GM21619 (cell line): ENCODE data around the gene RBM47.

Source experiments
- ATAC-seq: cut with Tn5 transposase; IDR thresholded peaks from one replicate; pipeline ENCODE4 v1.9.1; 2021; ENCODE audit not compliant: unreplicated experiment

RBM47 gene

GRCh38 chr4:40502934-40503333, 126.7 kb downstream of the RBM47 start:
- no peak for ATAC-seq

DNA sequence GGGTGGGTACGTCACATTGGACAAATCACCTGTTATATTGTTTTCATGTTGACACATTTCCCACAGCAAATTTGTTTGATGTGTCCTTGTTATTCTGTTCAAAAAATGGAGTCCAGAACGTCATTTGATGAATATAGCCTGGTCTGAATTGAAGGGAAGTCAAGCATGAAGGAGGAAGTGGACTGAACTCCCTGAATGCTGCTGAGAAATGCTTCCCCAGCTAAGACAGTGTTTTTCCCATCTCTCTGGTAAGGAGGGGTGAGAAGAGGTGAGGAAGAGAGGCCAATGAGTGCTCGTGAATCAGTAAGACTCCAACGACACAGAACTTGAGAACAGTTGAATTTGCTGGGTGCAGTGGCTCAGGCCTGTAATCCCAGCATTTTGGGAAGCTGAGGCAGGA, 127.4 kb downstream of the RBM47 start:
- no peak for ATAC-seq

GRCh38 chr4:40500781-40501180, 128.9 kb downstream of the RBM47 start:
- no peak for ATAC-seq

- ATAC-seq = no peak
These were observed 136.5 kb downstream of the RBM47 start for GRCh38 chr4:40493160-40493559.

GRCh38 chr4:40492691-40493090, 137.0 kb downstream of the RBM47 start:
- ATAC-seq = no peak

GRCh38 chr4:40490481-40490880, 139.2 kb downstream of the RBM47 start:
- no peak for ATAC-seq

DNA sequence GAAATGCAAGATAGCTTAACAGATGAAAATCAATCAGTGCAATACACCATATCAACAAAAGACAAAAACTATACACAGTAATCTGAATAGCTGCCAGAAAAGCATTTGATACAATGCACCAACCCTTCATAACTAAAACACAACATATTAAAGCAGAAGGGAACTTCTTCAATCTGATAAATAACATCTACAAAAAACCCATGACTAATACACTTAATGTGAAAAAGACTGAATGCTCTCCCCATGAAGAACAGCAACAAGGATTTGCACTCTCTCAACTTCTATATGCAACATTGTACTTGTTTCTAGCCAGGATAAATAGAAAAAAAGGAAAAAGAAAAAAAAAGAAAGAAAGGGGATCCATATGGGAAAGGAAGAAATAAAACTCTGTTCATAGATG, 139.7 kb downstream of the RBM47 start:
- no peak for ATAC-seq

- no peak for ATAC-seq
These were observed 143.1 kb downstream of the RBM47 start for GRCh38 chr4:40486534-40486933.

GRCh38 chr4:40484346-40485090, 145.1 kb downstream of the RBM47 start:
- ATAC-seq = no peak

GRCh38 chr4:40482985-40483647, 146.5 kb downstream of the RBM47 start:
- ATAC-seq = no peak

GRCh38 chr4:40481977-40482376, 147.7 kb downstream of the RBM47 start:
- ATAC-seq = no peak

GRCh38 chr4:40480291-40480690, 149.4 kb downstream of the RBM47 start:
- no peak for ATAC-seq

- no peak for ATAC-seq
These were observed 150.3 kb downstream of the RBM47 start for GRCh38 chr4:40479378-40479777.

DNA sequence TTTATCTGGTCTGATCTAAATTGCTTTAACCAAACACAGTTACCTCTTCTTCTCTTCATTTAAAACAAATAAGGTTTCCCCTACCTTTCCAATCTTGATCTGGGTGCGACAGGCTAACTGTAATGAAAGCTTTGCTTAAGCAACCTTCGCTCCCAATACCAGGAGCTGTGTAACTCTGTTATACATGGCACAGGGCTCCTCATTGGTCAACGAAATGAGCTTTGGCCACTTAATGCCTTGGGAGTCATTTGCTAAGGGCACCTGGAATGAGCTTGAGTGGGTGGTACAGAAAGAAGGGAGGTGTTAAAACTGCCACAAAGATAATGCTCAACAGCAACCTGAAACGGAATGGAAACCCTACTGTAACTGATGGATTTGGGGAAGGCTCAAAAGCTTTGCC, 154.1 kb downstream of the RBM47 start:
- no peak for ATAC-seq

DNA sequence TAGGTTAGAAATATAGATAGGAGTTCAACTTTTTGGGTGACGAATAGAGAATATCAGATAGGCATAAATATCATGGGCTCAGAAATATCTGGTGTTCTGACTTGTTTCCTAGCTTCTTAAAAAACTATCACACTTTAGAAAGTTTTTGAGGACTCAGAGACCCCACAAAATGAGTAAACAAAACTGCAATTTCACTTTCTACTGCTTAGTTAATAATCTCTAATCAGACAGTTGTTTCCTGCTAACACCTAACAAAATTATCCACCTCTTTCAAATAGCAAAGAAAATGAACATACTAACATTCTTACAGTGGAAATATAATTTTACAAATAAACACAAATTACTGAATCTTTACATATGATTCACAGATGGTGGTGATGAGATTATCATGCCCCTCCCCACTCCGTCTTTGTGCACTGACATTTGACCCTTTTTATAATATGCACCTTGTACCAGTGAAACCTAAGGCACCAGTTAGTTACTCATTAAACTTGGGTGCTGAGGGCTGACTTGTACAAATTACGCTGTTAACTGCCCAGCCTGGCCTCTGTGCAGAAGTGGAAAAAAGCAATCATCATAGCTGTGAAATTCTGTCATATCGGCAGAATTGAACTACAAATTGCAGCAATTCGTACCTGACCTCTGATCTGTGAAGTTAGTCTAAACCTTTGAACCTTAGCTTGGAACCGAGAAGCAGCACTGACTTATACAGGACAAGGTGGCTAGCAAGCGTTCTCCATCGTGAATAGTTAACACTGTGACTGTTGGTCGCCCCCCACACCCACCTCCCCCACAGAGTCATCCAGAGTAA, 155.9 kb downstream of the RBM47 start:
- ATAC-seq = peak; percentile 84

DNA sequence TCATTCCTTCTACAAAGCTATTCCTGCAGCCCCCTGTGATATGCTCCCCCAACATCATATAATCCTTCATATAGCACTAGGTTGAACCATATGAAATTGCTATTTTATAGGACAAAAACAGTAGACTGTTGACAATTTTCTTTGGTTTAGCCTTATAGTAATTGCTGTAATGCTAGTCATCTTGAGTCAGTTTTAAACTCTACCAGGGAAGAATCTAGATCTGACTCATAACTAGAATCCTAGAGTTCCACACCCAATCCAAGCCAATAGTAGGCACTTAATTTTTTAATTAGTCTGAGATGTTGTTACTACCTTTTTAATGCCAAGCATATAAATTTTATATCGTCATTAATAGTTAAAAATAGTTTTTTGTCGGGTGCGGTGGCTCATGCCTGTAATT, 157.7 kb downstream of the RBM47 start:
- ATAC-seq = no peak

DNA sequence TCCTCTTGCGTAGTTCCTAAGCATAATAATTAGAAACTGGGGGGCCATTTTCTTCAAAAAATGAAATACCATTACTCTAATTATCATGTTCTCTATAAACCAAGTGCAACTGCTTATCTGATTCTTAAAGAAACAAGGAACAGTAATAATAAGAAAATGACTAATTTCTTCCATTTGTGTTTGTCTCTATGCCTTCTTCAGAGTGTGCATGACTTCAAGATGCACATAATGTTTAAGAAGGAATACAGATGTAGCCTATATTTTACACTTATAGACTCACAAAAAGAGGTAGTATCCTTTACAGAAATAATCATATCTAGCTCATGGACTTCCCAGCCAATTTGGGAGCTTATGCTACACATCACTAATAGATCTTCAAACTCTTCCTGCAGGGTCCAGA, 162.9 kb downstream of the RBM47 start:
- no peak for ATAC-seq

- ATAC-seq = peak; percentile 73
These were observed 167.3 kb downstream of the RBM47 start for GRCh38 chr4:40462326-40462725.

DNA sequence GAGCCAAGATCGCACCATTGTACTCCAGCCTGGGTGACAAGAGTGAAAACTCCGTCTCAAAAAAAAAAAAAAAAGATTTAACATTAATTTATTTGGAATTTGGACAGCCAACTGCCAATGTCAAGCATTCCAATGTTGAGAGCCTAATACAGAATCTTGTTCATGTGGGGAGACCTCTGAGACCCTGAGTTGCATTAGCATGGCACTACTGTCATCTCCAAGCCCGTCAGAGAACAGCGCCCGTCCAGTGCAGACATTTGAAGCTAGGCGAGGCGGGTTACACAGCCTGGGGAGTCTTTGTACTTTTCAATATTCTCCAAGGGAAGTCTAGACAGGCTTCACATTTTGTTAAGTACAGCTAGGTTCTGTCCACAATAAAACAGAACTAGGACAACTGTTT, 167.8 kb downstream of the RBM47 start:
- no peak for ATAC-seq

- no peak for ATAC-seq
These were observed 168.6 kb downstream of the RBM47 start for GRCh38 chr4:40461062-40461461.

DNA sequence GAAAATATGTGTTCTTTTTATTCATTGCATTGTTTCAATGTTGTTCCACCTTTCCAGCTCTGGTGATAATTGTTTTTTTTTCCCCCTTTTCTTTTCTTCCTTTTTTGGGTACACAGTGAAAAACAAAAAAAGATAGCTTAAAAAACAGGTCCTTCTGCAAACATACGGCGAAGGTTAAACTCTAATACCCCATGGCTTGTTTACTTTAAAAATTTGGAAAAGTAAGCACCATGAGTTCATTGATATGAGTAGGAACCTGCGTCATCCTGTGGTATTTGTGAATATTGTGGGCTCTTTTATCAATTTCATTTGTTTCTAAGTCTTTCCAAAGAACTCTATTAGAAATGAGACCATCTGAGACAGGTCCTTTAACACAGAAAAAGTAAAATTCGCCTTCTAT, 171.0 kb downstream of the RBM47 start:
- ATAC-seq = no peak

DNA sequence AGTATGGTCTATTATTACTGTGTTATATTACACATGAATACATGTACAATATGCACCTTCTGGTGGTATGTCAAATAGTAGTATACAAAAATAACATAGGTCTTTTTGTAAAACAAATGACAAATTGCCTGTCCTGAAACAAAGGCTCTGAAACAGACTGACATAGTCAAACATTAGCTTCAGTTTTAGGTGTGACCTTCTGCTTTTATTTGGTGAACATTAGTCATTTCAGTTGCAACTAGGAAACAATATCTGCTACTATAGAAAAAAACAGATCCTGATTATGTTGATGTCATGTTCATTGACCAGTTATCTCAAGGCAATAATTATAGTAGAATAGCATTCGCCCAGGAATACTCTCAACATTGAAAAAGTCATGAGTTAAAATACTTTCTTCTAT, 171.6 kb downstream of the RBM47 start:
- ATAC-seq = no peak
